Mammary epithelial cell (primary cell): ENCODE measurements around the gene SAT2.

Experiments
- CTCF ChIP-seq, 2 donors: IDR thresholded peaks in 1 of 2; conservative IDR thresholded peaks in 1 of 2; 2 replicates each; pipeline ENCODE4 v1.5.1; 2011 to 2012; ENCODE audit warnings: inconsistent platforms in 2 of 2, low read length in 2 of 2, mild to moderate bottlenecking in 2 of 2, control low read depth in 1 of 2, low read depth in 1 of 2; ENCODE audit not compliant: insufficient read depth in 1 of 2; ENCODE audit errors: extremely low read depth in 1 of 2
- EZH2 ChIP-seq: IDR thresholded peaks from 2 replicates; pipeline ENCODE4 v1.6.1; 2012; ENCODE audit warnings: low read length, inconsistent platforms, borderline replicate concordance

GRCh38 chr17:7623661-7624060 lies 4.0 kb downstream of the SAT2 start:
- TF ChIP-seq CTCF (conservative IDR thresholded peaks at IDR 0.05 in 1 of 2, IDR thresholded peaks at IDR 0.05 in 1 of 2; ENCODE audit: extremely low read depth in 1 of 2, insufficient read depth in 1 of 2, low read depth in 1 of 2, low read length in 2 of 2) (no peak), EZH2 (no peak)
